Activated T-helper 1 cell treated with anti-CD3 and anti-CD28 coated beads, Interleukin-2, amount 50 U/mL, for 16 hours (primary cell): ENCODE measurements around the gene CST3.
"Not testable (repeated sequence)": the region's sequence is repeated elsewhere in the genome, so short reads cannot be mapped to it uniquely, and the experiment has no call there.

Experiments used
- DNase-seq, 2 donors: peaks; one replicate each; pipeline ENCODE4 v3.0.0-alpha.2; 2020; ENCODE audit warnings: low read depth in 1 of 2, low spot score in 1 of 2

CST3 gene

DNA sequence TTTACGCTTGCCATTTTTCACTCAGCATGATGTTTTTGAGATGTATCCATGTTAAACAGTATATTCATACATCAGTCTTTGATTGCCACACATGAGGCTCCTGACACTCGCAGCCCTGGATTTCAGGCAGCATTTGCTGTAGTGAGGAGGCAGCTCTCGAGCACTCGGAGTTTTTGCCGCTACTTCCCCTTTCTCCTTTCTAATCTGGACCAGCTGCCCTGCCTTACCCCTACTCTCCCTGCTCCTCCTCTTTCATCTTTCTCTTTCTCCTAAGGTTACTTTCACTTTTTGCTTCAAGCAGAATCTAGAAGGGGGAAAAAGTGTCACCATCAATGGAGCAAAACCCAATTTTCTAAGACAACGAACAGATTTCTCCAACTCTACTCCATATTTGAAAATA lies 5.9 kb upstream of the CST3 start:
- DNase-seq, result no peak

DNA sequence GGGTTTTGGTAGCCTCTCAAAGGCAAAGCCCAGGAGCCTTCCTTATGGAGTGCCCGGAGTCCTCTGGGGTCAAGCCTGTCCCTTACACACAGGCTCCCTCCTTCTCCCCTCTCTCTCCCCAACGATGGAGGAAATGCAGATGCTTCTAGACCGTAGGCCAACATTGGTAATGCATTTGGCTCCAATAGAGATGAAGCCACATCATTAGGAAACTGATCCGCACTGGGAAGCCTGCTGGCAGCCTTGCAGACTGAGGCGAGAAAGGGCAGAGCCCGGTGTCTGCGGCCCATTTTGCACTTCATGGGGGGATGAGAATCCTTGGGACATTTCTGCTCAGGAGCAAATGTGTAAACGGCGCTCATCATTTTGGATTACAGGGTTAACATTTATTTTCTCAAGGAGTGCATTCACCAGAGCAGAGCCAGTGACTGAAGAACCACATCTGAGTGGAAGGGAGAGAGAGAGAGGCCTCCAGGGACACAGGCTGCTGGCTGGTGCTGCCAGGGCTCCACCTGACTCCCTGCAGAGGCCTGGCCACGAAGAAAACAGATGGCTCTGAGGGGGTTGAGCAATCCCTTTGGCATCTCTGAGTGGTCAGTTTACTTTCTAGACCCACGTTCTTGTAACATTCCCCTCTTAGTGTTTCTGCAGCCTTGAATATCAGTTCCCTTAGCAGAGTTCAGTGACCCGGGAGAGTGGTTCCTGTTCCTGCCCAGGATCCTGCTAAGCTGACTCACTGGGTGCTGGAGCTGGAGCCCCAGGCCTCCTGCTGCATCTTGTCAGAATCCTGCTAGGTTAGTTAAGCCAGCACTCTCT lies 4.4 kb upstream of the CST3 start:
- no peak for DNase-seq

DNA sequence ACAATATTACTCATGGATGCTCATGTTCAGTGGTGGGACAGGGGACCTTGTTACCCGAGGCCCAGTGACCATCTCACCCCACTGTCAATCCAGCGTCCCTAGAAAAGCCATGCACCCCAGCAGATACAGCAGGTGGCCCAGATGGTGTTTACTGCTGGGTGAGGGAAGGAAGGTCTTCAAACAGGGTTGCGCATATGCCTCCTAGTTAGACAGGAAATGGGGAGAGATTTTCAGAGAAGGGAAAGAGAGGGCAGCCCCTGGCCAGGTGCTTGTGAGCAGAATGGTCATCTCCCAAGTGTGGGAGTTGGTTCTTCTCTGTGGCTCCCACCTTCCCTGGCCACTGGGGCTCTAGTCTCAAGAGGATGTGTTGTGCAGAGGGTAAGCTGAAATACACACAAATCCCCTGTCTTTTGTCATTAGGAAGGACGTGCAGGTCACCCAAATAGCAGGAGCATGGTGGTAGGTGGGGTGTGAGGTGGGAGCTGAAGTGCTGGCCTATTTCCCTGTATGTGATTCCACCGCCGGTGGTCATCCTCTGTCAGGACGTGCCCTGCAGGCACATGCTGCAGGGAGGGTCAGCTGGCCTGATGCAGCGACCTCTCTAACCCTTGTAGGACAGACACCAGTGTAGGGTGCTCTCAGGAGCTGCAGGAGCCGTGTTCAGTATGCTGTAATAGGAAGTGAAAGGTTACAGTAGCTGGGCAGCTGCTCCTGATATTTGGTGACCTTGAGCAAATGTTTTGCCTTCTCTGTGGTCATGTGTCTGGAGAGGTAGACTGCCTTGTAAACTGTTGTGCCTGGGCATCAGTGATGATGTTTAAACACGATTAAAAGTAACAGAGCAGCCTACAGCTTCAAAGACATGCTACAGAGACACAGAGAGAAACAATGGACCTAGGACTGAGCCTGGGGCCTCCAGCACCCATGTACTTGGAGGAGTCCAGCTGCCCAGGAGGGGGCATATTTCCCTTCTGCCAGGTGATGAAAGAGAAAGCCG lies 3.2 kb upstream of the CST3 start:
- DNase-seq, result no peak

DNA sequence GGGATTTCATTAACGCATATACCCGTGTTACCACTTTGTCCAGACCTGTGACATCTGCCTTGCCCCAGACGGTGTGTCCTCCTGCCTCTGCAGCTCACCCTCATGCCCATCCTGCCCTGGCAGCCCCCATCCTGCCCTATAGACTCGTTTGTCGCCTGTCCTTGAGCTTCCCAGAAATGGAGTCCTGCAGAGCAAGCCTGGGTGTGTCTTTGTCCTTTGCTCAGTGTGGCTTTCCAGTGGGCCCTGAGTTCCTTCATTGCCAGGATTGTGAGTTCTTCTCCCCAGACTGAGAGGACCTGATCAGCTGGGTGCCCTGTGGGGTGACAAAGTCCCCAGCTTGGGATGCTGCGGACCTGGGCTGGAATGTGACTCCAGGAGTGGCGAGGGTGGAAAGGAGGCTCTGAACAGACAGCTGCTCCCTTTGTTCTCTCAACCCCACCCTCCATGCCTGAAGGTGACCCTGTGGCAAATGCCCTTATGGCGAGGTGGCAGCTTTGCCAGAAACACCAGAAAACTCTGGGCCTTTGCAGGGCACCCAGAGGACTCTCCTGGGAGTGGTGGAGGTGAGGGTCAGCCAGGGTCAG lies 2.4 kb upstream of the CST3 start:
- DNase-seq, result no peak

DNA sequence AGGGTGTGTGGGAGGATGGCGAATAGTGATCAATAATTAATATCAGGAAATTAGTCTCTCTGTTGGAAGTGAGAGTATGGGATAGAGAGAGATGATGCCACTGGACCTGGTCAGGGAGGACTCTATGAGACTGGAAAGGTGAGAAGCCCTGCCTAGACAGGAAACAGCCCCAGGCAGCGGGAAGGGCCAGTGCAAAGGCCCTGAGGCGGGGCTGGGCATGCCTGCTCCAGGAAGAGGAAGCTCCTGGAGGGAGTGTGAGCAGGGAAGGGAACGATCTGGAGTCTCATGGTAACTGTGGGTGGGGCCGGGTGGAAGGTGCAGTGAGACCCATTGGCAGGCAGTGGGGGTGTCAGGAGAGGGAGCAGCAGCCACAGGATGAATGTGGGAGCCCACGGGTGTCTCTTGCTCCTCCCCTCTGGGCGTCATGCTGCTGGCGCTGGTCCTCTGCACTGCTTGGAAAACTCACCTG lies 1.8 kb upstream of the CST3 start:
- no peak for DNase-seq

DNA sequence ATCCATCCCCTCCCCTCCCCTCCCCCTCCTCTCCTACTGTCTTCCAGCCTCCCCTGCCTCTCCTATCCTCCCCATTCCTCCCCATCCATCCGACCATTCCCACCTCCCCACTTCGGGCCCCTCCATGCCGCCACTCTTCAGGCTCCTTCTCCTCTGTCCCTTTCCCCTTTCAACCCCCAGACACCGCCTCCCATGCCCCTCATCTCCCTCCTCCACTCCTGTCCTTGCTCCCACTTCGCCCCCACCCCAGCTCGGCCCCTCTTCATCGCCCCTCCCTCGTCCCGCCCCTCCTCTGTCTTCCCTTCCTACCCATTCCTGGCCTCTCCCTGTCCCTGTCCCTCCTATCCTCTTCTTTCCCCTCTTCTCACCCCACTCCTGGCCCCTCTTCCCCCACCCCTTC lies 554 bp upstream of the CST3 start:
- no peak for DNase-seq

DNA sequence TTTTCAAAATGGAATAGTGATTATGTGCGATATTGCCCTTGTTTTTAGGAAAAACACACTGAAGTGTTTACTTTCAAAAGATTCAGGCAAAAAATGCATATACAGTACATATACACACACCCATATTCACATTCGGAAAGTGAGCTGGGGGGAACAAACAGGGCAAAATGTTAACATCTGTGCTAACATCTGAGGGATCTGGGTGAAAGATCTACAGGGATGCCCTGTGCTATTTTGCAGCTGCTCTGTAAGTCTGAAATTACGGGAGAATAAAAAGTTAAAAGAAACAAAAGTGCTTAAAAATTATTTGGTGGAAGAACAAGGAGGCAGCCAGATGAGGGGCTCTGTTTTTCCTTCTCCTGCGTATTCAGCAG lies 860 bp downstream of the CST3 start:
- DNase-seq, result no peak

DNA sequence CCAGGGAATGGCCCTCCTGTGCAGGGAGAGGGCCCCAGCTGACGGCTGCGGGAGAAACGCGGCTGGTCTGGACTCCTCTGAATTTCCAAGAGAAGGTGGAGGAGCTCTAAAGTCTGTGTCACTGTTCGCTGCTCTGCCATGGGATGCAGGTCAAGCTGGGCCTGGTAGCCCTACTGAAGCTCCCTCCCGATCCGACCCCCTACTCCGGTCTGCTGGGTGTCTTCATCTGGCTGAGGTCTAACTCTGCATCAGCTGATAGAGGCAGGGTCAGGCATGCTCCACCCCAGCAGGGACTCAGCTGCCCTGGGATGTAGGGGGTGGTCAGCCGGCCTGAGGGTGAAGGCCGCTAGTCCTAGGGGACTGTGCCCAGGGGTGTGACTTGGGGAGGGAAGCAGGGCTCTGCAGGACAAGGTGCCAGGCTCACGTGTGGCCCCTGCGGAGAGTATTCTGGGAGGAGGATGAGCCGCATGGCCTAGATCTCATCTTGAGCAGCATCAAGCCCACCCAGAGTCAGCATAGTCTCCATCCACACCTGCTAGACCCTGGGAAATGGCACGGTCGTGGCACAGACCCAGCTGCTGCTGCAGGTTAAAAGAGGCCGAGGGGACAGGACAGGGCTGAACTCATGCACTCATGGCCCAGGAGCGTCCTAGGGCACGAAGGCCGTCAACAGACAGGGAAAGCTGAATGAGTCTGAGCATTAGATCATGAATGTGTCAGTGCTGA lies 1.4 kb downstream of the CST3 start:
- DNase-seq, result no peak

DNA sequence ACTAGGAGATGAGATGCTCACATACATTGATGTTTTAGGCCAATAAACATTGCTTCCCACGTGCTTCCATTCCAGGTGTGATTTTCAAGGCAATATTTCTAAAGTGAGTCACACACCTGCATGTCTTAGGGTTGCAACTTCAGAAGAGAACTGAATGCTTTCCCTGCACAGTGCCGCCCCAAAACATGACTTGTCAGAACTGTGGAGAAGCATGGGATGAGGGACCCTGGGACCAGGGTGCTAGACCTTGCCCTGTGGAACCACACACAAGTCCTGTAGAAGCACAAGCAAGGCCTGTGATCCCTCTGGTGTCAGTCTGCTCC lies 2.0 kb downstream of the CST3 start:
- not testable (repeated sequence) for DNase-seq

DNA sequence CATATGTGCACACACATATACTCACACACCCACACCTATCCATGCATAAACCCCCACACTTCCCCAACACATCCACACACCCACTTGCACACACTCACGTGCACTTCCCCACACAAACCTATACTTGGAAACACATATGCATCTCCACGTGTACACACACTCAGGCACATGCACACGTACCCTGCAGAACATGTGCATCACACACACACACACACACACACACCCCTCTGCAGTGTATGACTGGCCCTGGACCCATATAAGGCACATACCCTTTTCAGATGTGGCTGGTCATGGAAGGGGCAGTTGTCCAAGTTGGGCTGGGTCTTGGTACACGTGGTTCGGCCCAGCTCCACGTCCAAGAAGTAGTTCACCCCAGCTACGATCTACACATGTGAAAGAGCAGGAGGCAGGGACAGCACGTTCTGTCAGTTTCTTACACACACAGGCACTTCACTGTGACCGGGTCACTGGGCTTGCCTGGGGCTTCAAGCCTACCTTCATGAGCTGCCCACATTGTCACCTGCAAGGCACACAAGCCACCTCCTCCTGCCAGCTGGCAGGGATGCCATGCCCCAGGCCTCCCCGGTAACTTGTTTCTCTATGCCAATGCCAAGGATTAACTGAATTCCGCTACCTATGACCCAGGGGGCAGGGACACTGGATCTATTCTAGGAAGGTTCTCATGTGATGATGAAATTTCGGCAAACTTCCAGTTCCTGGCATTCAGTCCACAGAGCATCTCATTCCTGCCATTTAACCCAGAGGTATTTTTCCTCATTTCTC lies 2.6 kb downstream of the CST3 start:
- DNase-seq, result no peak

DNA sequence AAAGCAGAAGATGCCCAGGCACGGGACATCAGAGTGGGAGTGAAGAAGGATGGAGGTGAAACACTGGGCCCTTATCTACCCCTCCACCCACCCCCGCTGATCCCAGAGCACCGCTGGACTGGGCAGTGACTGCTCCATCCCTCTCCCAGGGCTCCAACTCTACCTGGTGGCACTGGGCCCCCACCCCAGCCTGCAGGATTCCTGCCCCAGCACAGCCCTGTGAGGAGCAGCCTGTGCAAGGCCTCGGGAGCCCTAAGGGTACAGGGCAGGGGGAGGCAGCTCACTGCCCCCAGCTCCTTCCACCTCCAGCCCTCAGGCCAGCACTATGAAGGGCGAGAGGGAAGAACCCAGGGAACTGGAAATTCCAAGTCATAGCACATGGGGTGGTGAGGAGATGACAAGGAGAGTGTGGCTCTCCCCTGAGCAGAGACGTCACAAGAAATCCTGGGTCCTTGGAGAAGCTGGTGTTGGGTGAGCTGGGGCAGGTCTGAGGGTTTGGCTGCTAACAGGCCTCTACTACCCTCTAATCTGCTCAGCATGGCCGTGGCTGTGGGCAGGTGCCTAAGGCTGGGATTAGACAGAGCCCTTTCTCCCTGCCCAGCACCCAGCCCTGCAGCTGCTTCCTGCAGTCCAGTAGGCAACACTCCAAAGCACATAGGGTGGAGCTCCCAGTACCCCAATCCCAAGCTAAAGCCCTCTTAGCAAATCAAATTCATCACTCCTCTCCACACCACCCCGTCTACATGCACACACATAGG lies 3.5 kb downstream of the CST3 start:
- no peak for DNase-seq

DNA sequence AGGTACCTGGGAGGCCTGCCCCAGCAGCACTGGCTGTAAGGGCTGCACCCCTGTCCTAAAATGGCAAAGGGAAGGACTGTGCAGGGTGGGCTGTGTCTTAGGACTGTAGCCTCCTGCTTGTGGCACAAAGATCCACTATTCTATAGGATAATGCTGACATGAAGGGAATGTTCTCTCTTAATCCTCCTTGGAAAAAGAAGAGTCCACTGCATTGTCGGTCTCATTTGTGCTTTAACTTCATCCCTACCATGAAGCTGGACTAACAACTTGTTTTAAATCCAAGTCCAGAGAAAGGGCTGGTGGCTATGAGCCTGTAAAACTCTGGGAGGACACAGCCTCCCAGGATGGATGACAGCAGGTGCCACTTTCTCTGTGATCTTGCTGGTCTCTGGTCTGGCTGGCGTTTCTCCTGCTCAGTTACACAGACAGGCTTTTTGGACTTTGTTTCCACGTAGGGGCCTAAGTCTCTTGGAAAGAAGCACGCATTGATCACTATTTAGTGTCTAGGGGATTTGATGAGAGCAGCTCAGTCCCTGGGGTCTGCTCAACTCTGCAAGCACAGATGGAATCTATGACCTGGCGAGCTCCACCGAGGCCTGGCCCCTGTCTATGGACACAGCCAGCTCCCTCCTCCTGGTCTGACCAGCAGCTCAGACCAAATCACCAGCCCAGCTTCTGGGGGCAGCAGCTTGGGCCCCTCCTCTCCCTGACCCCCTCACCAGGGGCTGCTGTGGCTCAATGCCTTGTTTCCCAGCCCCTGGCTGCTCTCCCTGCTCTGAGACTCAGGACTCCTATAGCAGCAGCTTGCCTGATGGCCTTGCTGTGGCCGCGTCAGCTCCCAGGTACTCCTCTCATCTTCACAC lies 4.8 kb downstream of the CST3 start:
- DNase-seq, result no peak

DNA sequence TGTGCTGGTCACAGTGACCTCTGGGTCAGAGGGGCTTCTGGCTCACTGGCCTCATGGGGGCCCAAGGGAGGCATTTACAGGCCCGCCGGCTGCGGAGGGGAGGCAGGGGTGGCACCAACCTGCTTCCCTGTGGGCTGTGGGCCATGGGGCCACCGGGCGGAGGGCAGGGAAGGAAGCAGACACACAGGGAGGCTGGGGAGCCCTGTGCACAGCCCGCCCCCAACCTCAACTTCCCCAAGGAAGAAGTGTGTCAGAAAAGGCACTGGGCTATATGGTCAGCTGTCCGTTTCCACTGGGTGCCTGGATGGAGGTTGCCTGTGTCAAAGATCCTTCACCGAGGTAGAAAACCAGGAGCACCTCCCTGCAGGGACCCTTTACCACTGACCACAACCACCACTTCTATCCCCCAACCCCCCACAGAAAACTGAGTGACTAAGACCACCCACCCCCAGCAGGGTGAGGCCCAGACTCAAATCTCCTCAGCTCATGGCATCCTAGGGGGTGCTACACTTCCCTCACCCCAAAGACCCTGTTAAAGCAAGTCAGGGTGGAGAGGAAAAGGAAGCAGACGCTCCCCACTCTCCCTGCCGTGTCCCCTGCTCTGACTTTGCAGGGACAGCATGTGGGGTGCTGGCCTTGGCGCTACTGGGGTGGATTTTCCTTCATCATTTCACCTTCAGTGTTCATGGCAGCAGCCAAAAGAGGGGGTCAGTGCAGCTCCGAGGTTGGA lies 5.6 kb downstream of the CST3 start:
- no peak for DNase-seq

DNA sequence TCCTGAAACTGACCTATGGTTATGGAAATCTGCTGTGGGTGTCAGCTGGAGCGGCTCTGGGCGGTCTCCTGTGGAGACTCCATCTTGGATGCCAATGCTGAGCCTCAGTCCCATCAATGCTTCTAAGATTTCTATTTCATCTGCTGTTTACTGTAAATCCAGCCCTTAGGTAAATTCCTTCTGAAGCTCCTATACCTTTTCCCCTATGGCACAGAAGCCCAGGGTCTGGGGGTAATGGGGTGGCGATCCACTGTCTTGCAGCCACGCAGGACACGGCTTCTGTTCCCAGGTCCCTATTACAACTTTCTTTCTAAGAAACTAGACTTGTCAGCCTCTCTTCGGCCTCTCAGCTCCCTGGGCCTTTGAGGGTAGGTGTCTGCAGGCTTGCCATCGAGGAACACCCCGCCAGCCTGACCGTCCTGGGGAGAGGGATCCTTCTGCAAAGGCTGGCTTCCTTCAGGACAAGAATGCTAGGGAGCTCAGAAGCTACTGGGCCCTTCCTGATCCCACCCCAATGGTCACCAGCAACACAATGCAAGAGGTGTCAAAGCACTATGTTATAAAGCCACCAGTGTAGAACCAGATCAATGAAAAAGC lies 6.4 kb downstream of the CST3 start:
- no peak for DNase-seq

DNA sequence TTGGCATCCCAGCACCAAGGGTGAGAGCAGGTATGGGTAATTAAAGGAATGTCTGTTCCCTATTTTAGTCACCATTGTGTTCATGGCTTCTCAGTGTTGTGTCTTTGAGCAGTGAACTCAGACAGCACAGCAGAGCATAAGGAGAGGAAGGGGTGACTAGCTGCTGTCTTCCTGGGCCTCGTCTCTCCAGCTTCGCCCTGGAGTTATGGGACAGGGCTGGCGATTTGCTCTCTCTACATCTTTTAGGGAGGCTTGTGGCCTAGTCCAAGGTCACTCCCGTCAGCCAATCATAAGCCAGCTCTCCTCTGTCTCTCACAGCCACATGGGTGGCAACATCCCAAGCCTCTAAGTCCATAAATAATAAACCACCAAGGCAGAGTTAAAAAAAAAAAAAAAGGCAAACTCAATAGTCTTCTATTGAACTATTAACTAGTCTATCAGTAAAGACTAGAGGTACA lies 7.3 kb downstream of the CST3 start:
- DNase-seq, result no peak

DNA sequence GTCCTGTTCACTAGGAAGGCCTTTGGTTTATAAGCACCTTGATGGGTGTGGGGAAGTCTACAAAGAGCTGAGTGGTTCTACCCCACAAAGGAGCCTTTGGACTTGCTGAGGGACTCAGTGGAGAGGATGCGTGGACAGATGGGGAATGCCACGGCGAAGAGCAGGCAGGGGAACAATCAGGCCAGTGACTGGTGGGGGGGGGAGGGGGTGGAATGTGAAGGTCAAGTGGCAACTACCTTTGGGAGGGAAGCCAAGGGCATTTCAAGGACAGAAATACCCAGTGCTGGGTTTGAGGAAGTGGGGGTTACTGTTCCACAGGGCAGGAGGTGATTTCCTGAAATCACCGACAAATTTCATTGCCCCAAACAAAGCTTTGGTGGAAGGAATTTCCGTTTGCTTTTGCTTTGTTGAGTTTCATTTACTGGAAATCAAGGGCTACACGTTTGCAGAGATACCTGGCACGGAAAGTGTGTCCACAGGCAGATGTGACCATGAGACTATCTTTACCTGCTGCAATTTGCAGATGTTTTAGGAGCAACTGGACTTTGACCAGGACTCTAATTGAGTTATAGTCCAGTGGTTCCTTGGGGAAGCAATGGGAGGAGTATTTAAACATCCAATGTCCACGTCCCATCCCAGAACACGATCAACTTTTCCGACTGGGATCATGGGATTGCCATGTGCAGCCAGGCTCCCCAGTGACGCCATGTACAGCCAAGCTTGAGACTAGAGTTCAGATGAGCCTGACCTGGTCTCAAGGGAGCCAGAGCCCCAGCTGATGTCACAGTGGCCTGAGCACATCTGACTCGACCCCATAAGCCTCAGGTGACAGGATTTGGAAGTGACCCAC lies 8.0 kb downstream of the CST3 start:
- DNase-seq, result no peak
